GM21576 (cell line): ENCODE measurements around the gene PEX26.
"Not testable (repeated sequence)": the region's sequence is repeated elsewhere in the genome, so short reads cannot be mapped to it uniquely, and the experiment has no call there.

ENCODE experiments used
- ATAC-seq: cut with Tn5 transposase; IDR thresholded peaks from one replicate; pipeline ENCODE4 v1.9.1; 2021; ENCODE audit warnings: mild to moderate bottlenecking, moderate library complexity; ENCODE audit not compliant: unreplicated experiment

Gene PEX26

GRCh38 chr22:18115906-18116371, 38.1 kb downstream of the PEX26 start:
- ATAC-seq = no peak

- no peak for ATAC-seq
Measured at GRCh38 chr22:18116634-18117033, 38.8 kb downstream of the PEX26 start.

GRCh38 chr22:18118345-18118915, 40.6 kb downstream of the PEX26 start:
- ATAC-seq = no peak

- ATAC-seq = no peak
Measured at GRCh38 chr22:18119409-18120110, 41.8 kb downstream of the PEX26 start.

- ATAC-seq = no peak
Measured at GRCh38 chr22:18120857-18121256, 43.1 kb downstream of the PEX26 start.

- no peak for ATAC-seq
Measured at GRCh38 chr22:18121506-18121905, 43.7 kb downstream of the PEX26 start.

- ATAC-seq = no peak
Measured at GRCh38 chr22:18121954-18122554, 44.3 kb downstream of the PEX26 start.

- not testable (repeated sequence) for ATAC-seq
Measured at GRCh38 chr22:18123476-18124025, 45.8 kb downstream of the PEX26 start.

- no peak for ATAC-seq
Measured at GRCh38 chr22:18126606-18127005, 48.8 kb downstream of the PEX26 start.

GRCh38 chr22:18130018-18130417, 52.2 kb downstream of the PEX26 start:
- no peak for ATAC-seq

- no peak for ATAC-seq
Measured at GRCh38 chr22:18130699-18131429, 53.1 kb downstream of the PEX26 start.

- ATAC-seq = no peak
Measured at GRCh38 chr22:18133452-18133851, 55.7 kb downstream of the PEX26 start.

- no peak for ATAC-seq
Measured at GRCh38 chr22:18136563-18137320, 59.0 kb downstream of the PEX26 start.

- not testable (repeated sequence) for ATAC-seq
Measured at GRCh38 chr22:18141004-18141403, 63.2 kb downstream of the PEX26 start.

- ATAC-seq = no peak
Measured at GRCh38 chr22:18144105-18144504, 66.3 kb downstream of the PEX26 start.

GRCh38 chr22:18145676-18146388, 68.0 kb downstream of the PEX26 start:
- ATAC-seq = no peak

GRCh38 chr22:18146389-18146753, 68.6 kb downstream of the PEX26 start:
- no peak for ATAC-seq

- ATAC-seq = no peak
Measured at GRCh38 chr22:18147791-18148190, 70.0 kb downstream of the PEX26 start.

GRCh38 chr22:18148293-18148965, 70.6 kb downstream of the PEX26 start:
- no peak for ATAC-seq
